Measurements from ENCODE around the gene OTULIN. TPM values are rescaled to one million over a fixed set of nuclear protein-coding genes. Genes with fewer than 3 reads are reported as not detected.

OTULIN gene
- total and polyA plus RNA-seq, 2 experiments from 2014 or later = 24.3 to 43.9 TPM

DNA sequence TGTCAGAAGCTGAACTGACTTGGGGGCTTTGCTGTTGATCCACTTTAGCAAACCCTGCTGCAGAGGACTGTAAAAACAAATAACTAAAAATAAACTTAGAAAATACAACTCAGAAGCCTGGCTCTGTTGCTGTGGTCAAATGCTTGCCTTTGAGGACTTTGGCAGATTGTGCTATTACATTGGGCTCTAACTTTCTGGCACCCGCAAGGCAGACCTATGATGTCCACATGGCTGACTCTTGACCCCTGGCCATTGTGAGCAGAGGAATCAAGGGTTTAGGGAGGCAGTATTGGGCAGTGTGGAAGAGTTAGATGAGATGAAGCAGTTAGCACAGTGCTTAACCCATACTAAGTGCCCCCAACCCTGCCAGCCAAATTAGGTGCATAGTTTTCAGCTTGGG lies 34.0 kb downstream of the OTULIN start (continued):
- TF ChIP-seq REST (IDR thresholded peaks at IDR 0.05; ENCODE audit: unreplicated experiment) (no peak), STAT1 (IDR thresholded peaks at IDR 0.05; ENCODE audit: unreplicated experiment) (no peak), EZH2phosphoT487 (IDR thresholded peaks at IDR 0.05; ENCODE audit: unreplicated experiment) (no peak), CREB1 (CRISPR knock-in tag; IDR thresholded peaks at IDR 0.05; ENCODE audit: low read depth) (no peak), NANOG (IDR thresholded peaks at IDR 0.05; ENCODE audit: borderline replicate concordance) (no peak), JUNB (IDR thresholded peaks at IDR 0.05; ENCODE audit: unreplicated experiment) (no peak), ZNF331 (CRISPR knock-in tag; IDR thresholded peaks at IDR 0.05; ENCODE audit: low read depth) (no peak), ETS1 (IDR thresholded peaks at IDR 0.05) (no peak), ZNF114 (CRISPR knock-in tag; IDR thresholded peaks at IDR 0.05) (no peak), POLR2AphosphoS5 (IDR thresholded peaks at IDR 0.05; ENCODE audit: low read depth) (no peak)

- Mint-ChIP-seq H3K27ac (no peak overlapping the region), H3K4me1 (peaks cover 20% of the 10 kb centered on the region), H3K36me3 (ENCODE audit: low read depth) (peaks cover 35% of the 10 kb centered on the region), H3K27me3 (ENCODE audit: insufficient read depth, low read depth, poor library complexity) (peaks cover 7% of the 10 kb centered on the region), H3K9me3 (no peaks in the 10 kb centered on the region), H3K4me3 (no peak overlapping the region)
- Histone ChIP-seq H3F3A (replicated peaks; ENCODE audit: low read depth) (no peaks in the 10 kb centered on the region), H3K9me2 (ENCODE audit: insufficient read depth) (0 out of 2 replicates have a peak, but pooled peaks cover 5% of the 10 kb centered on the region), H3K36me3 (ENCODE audit: insufficient read depth) (peaks cover 12% of the 10 kb centered on the region; the same call in 1 of the 2 replicates), H3K4me1 (ENCODE audit: insufficient read depth) (peaks cover 15% of the 10 kb centered on the region), H3K27me3 (ENCODE audit: insufficient read depth) (no peaks in the 10 kb centered on the region), H3K4me2 (no peak overlapping the region), H4K20me1 (replicated peaks; ENCODE audit: insufficient read depth) (peaks cover 3% of the 10 kb centered on the region; the same call in 1 of the 2 replicates), H3K79me2 (replicated peaks; ENCODE audit: insufficient read depth) (no peaks in the 10 kb centered on the region; the same call in 1 of the 2 replicates), H2AFZ (no peak overlapping the region), H3K4me3 (no peak overlapping the region), H3K27ac (ENCODE audit: low read depth) (no peak overlapping the region)
- no peak for TF ChIP-seq ZNF114 (CRISPR knock-in tag; IDR thresholded peaks at IDR 0.05)
- no peak for TF ChIP-seq NANOG (IDR thresholded peaks at IDR 0.05; ENCODE audit: borderline replicate concordance)
- no peak for TF ChIP-seq REST (IDR thresholded peaks at IDR 0.05; ENCODE audit: unreplicated experiment)
- TF ChIP-seq ETS1 (IDR thresholded peaks at IDR 0.05) = no peak
- ATAC-seq (no peak), DNase-seq (ENCODE audit: low spot score) (no peak)
These were observed 34.6 kb downstream of the OTULIN start for GRCh38 chr5:14699159-14699558.

Measured in GM23338 (cell line).